LoVo (cell line): ENCODE measurements around the gene DLX6.

Experiments
- DNase-seq: peaks from one replicate; pipeline ENCODE4 v3.0.0-alpha.2; 2016; ENCODE audit warnings: low spot score

DLX6 gene

DNA sequence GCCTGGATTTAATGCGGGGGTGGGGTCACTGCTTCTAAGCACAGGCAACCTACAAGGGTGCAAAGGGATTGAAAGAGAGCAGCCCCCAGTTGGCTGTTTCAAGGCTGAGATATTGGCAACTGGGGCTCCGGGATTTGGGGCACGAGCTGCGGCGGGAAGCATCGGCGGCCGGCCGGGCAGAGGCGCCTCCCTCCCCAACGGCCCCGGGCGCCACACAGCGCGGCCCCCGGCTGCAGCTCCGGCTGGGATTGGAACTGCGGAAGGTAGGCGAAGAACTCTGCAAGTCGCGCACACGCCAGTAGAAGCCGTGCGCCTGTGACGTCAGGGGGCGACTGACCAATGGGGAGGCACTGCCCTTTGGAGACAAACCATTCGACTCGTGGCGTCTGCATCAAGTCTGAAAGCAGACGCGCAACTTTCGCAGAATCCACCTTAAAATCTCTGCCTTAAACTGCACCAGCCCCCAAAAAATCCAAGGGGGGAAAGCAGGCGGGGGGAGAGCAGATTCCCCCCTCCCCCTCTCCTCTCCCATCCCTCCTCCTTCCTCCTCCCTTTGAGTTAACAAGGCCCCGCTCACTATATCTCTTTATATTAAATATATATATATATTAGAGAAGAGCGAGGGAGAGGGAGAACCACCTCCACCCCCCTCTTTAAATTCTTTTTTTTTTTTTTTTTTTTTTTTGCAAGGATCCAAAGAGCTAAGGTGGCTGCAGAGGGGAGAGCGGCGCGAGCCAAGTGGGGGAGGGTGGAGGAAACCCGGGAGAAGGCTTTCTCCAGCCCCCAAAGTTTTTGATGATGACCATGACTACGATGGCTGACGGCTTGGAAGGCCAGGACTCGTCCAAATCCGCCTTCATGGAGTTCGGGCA, at the start of gene DLX6:
Gene DLX6, plus strand, starts transcription at position 371 of the 872 bp plus-strand sequence. Its CDS starts 425 bp downstream, at position 796.
- DNase-seq = peak; percentile 92

DNA sequence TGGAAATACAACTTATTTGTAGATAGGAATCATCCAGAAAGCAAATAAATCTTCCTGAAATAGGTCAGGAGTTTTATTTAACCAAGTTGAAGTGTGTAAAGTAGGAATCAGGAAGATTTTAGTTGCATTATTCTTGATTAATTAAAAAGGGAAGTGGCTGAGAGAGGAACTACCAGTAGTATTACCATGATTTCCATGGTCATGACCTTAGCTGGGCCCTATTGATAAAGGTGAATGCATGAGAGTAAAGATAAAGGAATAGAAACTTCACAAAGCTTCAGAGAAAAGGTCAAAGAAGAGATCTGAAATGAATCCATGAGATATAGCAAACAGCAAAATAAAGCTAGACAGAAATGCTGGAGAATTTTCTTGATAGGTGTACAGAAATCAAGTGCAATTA, 46.2 kb upstream of the DLX6 start:
- no peak for DNase-seq

DNA sequence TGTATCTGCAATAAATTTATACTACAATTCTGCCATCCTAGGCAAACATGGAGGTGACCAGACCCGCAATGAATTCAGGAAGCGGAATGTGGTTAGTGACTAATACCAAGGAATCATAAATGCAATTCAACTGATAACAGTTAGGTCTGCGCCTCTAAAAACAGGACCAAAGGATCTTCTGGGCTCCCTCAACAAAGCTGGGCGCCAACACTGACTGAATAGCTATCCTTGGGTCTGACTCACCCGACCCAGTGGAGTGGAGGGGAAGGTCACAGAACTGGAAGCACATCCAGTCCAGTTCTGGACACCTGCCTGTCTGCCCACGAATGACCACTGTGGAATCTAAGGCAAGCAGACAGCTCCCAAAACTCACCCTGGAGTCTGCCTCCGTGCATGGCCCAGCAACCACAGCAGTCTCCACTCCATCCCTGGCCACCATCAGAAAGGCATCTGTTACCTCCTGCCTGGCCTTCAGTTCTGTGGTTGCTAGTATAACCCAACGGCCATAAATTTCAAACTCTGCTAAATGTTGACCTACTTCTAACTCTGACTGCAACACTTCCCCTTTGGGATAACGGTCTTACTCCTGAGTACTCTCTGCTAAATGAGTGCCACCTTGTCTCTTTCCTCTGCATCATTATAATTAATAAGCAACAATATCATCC, 43.0 kb upstream of the DLX6 start:
- DNase-seq = no peak

DNA sequence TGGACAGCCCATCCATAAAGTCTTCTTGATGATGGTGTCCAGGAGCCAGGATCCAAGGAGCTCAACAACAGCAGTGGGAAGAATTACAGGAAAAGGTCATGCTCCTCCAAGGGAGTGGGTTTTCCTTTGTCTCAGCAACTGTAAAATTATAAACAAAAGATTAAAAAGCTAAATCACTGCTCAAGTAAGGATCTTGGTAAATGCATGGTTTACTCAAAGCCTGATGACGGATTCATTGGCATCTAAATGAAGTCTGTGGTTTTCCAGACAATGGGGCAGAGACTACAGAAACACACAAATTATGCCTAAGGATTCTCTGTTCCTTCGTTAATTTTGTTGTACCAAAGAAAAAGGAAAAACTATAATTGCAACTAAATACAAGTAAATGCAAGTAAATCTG, 36.4 kb upstream of the DLX6 start:
- no peak for DNase-seq

DNA sequence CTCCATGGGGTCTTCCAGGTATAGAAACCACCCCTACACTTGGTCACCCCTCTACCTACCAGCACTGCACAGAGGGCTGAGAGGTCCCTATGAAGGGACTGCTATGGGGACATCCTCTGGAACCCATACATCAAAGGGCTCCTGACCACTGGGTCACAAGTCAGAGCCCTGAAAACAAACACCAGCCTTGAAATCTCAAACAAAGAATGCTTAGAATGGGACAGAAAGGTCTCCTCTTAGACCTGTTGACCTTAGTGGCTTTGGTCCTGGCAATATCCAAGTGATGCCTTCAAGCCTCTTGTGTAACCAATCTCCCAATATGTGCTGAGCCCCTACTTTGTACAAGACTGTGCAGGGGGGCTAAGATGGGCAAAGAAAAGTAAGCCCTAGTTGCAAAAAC, 34.6 kb upstream of the DLX6 start:
- no peak for DNase-seq

DNA sequence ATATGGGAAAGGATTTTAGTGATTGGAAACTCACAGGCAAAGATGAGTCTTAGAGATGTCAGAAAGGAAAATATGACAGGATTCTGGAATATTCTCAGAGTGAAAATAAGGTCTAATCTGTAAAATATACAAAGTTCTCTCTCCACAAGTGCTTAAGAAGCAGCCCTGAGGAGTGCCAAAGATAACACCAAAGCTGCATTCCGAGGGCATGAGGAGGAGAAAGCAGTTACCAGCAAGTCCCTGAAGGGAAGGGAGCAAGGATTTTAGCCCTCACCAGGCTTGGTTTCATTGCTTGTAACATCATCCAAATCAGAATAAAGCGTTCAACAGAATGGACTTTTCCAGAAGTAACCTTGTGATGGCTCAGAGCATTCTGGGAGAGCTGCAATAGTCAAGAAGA, 31.4 kb upstream of the DLX6 start:
- no peak for DNase-seq

DNA sequence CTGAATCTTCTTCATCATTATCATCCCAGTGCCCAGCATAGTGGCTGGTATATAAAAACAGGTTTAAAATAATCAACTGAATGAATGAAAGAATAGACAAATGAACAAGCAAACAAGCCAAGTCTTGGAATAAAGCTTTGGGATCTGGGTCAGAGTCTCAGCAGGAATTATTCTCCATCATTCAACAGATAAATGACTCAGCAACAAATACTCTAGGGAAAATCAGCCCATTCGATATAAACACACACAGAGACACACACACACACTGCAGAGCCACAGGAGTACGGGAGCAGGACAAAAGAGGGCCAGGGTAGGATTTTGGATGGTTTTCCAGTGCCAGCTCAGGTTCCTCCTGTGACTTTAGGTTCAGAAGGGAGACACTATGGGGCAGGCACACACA, 29.2 kb upstream of the DLX6 start:
- DNase-seq = no peak

DNA sequence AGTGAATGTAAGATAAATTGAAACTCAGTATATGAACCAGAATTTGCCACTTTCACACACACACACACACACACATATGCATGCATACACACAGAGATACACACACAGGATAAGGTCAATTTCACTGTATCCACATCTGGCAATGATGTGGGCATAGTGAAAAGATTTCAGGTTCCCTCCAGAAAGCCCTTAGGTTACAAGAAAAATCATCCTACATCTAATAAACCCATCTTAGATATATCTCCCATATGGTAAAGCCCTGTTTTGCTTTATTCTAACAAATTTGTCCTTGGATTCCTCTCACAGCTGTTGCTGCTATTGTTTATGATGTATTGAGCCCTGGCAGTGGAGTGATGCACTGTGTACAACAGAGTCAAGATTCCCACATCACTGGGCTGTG, 27.9 kb upstream of the DLX6 start:
- no peak for DNase-seq

DNA sequence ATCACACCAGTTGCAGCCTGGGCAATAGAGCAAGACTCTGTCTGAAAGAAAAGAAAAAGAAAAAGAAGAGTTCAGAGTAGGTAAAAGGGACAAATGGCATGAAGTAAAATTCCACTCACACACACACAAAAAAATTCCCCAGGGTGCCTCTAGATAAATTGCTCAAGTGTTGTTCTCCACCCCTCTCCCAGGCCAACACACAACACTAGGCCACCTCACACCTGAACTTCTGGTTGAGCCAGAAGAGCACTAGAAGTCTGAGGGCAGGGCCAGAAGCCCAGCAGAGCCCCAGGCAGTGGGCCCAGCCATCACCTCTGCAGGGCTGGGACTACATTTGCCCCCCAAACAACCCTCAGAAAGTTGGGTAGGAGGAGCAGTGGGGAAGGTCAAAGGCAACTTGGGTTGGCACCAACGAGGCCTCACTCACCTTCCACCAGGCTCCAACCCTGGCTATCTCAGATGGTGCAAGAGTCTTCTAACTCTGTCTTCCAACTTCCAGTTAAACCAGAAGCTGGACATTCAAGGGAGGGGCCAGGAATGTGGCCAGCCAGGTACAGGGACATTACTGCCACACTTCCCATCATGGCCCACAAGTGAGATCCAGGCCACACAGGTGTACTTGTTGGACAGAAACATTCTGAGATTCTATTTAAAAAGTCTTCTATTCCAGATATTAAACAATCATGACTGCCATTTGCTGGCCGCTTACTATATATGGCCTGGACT, 25.6 kb upstream of the DLX6 start:
- DNase-seq = no peak

DNA sequence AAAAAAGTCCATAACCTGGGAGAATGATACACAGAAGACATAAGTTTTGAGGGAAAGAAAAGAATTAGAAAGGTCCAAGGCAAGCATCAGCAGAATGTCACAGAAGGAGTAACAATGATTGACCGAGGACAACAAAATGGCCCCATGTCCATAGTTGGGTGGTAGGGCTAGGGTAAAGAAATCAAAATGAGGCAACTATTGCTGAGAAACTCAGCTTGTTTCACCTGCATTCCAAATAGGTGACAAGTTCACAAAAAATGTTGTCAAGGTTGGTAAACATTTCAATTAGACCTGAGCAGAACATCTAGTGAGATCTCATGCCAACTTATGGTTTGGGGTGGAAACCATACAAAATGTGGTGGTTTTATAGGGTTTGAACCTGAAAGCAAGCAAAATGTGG, 22.8 kb upstream of the DLX6 start:
- DNase-seq = no peak

DNA sequence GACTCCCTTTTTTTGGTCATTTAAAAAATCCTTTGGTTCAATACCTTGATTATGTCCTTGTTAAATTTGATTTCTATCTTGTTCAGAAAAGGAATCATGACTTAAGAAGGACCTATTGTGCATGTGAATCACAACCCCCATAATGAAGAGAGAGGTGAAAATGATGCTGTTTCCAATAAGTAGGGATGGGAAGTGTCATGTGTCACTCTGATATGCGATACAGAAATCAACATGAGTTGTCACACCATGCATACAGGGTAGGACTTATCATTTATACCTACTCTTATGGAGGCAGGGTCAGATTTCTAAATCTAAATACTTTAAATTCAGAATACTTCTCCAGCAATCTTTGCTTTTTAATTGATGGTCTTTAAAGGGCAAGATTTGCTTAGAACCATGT, 19.4 kb upstream of the DLX6 start:
- no peak for DNase-seq

DNA sequence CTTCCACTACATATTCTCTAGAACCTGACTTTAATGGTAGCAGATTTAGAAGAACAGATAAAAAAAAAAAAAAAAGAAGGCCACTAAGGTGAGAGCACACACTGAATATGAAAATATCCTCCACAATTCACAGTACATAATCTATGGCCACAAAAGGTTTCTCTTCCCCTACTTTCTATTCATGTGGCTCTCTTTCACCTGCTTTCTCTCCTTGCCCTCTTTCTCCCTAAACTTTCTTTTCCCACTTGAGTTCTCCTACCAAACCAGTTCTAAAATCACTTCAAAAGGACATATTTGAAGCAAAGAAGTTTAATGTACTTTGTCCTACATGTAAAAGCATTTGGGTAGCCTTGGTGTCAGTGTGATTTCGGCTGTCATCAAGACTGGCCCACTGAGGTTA, 18.5 kb upstream of the DLX6 start:
- DNase-seq = no peak

DNA sequence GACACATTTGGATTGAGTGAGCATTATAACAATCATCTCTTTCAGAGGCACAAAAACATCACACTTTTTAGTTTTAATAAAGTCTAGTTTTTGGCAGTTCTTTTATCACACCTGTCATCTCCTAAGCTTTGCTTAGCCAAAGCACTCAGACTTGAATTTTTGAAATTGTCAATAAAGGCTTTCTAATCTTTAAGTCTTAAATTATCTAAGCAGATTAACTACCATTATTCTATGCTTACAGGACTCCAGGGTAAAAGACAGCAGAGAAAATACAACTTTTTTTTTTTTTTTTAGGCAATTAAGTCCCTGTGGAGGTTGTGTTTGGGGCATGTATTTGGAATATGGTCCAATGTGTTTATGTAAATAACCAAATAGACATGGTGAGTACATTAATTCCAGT, 17.6 kb upstream of the DLX6 start:
- DNase-seq = no peak

DNA sequence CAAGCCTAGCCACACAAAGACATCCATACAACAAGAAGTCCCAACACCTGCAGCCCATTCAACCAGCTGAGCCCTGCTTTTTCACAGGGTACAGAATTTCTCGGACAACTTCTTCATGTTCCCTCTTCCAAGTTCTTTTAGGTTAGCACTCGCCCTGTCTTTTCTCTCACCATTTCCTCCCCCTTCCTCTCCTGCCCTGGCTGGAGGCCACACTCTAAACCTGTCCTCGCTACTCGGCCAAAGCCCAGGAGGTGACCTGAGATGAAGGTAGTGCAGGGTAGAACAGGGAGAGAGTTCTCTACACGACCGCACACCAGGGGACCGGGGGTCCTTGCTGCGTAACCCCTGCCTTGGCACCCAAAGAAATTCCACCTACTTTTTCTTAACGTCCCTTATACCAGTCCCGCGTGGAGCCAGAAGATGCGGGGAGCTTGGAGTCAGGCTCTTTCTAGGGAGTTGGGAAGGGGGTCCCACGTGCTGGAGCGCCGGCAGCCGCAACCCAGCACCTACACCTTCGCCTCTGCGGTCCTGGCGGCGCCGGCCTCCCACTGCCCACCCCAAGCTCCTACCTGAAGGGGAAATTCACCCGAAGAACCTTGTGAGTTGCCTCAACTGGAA, 16.0 kb upstream of the DLX6 start:
- DNase-seq = no peak

DNA sequence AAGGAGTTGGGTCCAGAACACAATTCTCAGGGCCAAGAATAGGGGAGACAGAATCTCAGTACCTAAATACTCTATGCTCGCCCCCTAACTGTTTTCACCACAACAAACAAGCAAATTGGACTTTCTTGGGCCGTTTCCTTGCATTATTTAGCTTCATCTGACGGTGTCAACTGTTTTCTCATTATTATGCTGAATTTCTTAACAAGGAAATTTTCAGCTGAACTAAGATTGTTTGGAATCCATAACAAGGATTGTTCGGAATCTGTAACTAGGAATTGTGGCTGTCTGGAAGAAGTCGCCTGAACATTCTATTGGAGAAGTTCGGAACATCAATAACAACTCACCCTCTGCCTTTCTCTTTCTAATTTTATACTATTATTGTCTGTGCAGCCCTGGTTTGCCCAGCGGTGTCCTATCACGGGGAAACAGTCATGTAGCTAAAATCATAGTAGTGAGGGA, 15.5 kb upstream of the DLX6 start:
- DNase-seq = no peak

DNA sequence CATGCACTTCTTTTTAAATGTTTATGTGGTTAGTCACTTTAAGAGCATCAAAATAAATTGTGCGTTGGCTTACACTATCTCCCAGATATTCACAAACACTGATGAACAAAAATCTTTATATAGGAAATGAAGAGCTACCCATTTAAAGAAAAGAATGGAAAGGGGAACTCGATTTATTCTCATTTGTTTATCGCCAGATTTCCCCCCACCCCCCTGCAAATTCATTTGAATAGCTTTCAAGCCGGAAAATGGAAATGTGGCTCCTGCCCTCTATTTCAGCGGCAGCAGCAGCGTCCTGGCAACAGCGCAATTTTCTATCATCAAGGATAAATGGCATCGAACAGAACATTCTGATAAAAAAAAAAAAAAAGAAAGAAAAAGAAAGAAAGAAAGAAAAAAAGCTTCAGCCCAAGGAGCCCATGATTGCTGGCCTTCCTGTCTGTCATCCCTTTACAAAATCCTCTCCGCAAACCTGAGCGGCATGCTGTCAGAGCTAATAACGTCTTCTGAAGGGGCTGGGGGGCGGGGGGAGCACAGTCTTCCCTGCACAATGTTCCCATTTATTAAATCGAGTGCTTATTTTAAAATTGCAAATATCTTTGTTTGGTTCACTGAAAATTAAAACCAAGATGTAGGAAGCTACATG, 13.7 kb upstream of the DLX6 start:
- DNase-seq = no peak

DNA sequence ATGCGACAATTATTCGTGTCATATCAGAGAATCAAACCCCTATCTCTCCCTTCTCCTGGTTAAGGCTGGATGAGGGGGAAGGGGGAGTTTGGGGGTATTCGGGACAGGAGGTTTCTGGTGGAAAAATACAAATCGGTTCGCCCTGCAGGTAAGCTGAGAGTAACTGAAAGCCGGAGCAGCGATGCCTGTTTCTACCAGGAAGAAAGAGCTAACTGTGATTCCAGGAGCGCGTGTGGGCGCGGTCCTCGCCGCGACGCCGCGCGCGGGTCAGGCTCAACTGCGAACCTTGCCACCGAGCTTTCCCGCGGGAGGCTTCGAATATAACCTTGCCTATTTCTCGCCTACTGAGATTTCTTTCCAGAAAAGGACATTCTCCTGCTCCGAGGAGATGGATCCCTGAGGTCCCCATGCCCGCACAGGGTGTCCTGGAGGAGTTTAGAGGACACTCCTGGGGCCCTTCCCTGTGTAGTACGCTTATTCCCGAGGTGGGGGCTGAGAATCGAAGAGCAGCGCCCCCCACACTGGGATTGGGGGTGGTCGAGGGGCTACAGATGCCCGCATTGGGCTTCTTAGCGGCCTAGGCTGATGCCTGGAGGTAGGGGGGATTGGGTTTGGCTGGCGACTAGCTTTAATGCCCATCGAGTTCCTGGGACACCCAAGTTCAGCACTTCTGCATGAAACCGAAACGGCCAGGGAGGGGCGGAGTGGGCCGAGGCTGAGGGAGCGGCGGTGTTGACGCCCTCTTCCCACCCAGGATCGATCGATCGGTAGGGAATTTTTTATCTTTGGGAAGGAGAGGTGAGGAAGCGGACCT, 13.0 kb upstream of the DLX6 start:
- DNase-seq = no peak

DNA sequence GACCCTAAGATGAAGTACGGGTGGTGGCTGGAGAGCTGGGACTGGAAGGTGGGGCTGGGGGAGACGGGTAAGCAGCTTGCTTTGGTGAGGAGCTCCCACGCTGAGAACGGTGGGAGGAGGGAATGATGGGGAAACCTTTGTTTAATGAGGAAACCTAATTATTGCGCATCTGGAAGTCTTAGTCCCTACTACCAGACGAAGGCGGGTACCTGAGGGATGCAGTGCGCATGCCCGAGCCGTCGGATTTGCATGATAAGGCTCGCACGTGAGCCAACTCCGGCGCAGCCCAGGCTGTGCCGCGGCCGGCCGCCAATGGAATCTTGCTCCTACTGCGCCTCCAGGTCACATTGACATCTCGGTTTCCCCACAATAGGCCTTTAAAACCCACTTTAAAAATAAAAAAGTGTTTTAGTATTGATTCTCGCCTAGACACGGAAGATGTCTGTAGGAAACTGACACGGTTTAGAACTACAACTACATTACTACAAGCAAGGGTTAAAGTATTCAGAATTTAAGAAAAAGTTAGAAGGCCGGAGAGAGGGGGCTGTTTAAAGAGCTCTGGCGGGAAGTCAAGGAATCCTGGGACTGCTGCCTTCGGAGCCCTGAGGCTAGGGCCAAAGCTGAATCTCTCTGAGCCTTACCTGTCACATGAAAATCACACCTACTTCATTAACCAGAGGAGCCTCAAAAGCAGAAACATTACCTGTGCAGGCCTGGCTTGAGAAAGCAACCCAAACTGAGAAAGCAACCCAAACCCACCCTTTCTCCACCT, 12.1 kb upstream of the DLX6 start:
- DNase-seq = no peak

DNA sequence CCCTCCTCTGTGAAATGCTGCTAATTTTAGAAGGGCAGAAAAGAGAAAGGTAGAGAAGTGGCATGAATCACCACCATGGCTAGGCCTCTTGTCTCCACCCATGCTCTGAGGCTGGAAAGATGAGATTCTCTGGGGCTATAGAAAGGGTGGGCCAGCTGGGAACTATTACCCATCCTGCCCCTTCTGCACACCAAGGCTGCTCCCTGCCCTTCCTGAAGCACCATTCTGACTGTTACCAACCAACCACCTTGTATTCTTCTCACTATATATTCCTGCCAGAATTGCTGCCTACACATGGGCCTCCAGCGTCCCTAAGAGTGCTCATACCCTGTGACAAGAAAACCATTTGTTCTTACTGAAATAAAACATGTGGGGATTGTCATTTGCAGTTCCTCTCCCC, 11.4 kb upstream of the DLX6 start:
- no peak for DNase-seq

DNA sequence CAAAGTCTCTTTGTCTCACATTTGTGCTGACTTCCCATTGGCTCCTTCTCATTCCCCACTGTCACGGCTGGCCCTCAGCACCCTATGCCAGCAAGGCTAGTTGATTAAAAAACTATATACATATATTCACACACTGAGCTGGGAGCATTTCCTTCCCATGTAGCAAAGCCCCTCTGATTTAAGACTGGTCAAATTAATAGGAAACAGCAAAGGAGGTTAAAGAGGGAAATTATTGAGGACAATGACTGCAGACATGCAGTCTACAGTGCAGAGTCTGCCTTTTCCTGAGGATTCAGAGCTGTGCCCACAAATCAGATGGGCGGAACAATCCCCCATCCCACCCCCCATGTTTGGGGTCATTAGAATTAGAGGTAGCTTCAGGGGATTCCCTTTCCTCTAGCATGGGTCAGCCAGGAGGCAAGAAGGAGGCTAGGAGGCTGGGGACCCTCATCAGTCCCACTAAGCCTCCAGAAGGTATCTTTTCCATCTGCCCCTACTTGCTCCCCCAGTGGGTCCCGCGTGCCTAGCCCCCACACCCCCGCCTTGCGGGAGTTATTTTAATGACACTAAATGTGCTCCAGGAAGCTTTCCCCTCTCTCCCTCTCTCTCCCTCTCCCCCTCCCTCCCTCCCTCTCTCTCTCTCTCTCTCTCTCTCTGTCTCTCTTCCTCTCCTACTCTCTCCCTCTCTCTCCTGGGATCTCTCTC, 9.8 kb upstream of the DLX6 start:
- DNase-seq = no peak
